GM19328 (cell line): ENCODE measurements around the gene GOLGA3.
"Not testable (repeated sequence)": the region's sequence is repeated elsewhere in the genome, so short reads cannot be mapped to it uniquely, and the experiment has no call there.

ENCODE experiments used
- ATAC-seq: cut with Tn5 transposase; IDR thresholded peaks from one replicate; pipeline ENCODE4 v1.9.1; 2021; ENCODE audit warnings: mild to moderate bottlenecking, moderate library complexity; ENCODE audit not compliant: unreplicated experiment

GOLGA3 gene

GRCh38 chr12:132847363-132848356 lies 19.0 kb upstream of the GOLGA3 start:
- no peak for ATAC-seq

GRCh38 chr12:132844681-132845080 lies 16.0 kb upstream of the GOLGA3 start:
- not testable (repeated sequence) for ATAC-seq

GRCh38 chr12:132842449-132843045 lies 13.9 kb upstream of the GOLGA3 start:
- ATAC-seq: no peak

GRCh38 chr12:132841151-132841550 lies 12.5 kb upstream of the GOLGA3 start:
- ATAC-seq: no peak

GRCh38 chr12:132840536-132840935 lies 11.9 kb upstream of the GOLGA3 start:
- ATAC-seq: no peak

GRCh38 chr12:132839558-132840235 lies 11.0 kb upstream of the GOLGA3 start:
- no peak for ATAC-seq

- ATAC-seq: no peak
Measured at GRCh38 chr12:132838410-132839080, 9.9 kb upstream of the GOLGA3 start.

GRCh38 chr12:132837693-132838409 lies 9.2 kb upstream of the GOLGA3 start:
- no peak for ATAC-seq

- ATAC-seq: no peak
Measured at GRCh38 chr12:132836795-132837331, 8.2 kb upstream of the GOLGA3 start.

GRCh38 chr12:132836230-132836629 lies 7.6 kb upstream of the GOLGA3 start:
- not testable (repeated sequence) for ATAC-seq

- no peak for ATAC-seq
Measured at GRCh38 chr12:132835076-132836025, 6.7 kb upstream of the GOLGA3 start.

GRCh38 chr12:132834181-132834711 lies 5.6 kb upstream of the GOLGA3 start:
- ATAC-seq: no peak

GRCh38 chr12:132833341-132833740 lies 4.7 kb upstream of the GOLGA3 start:
- ATAC-seq: no peak

GRCh38 chr12:132831771-132832170 lies 3.1 kb upstream of the GOLGA3 start:
- ATAC-seq: no peak

- peak; percentile 32 for ATAC-seq
Measured at GRCh38 chr12:132827763-132828703, 636 bp downstream of the GOLGA3 start.

GRCh38 chr12:132825861-132826260 lies 2.8 kb downstream of the GOLGA3 start:
- ATAC-seq: no peak

GRCh38 chr12:132825089-132825488 lies 3.6 kb downstream of the GOLGA3 start:
- no peak for ATAC-seq

GRCh38 chr12:132824053-132824452 lies 4.6 kb downstream of the GOLGA3 start:
- ATAC-seq: no peak
